IPS-15b (cell line): Measurements from ENCODE around the gene CDH12.
"Not testable (repeated sequence)": the region's sequence is repeated elsewhere in the genome, so short reads cannot be mapped to it uniquely, and the experiment has no call there.

Experiments used
- H3K27me3 ChIP-seq: one replicate; pipeline ENCODE4 v1.6.1; 2013; ENCODE audit warnings: low read length; ENCODE audit not compliant: control insufficient read depth, insufficient read depth
- H3K36me3 ChIP-seq: one replicate; pipeline ENCODE4 v1.6.1; 2013; ENCODE audit warnings: low read length; ENCODE audit not compliant: control insufficient read depth, insufficient read depth
- H3K4me1 ChIP-seq: one replicate; pipeline ENCODE4 v1.6.1; 2013; ENCODE audit warnings: mild to moderate bottlenecking, low read length; ENCODE audit not compliant: control insufficient read depth, insufficient read depth
- H3K4me3 ChIP-seq: one replicate; pipeline ENCODE4 v1.5.1; 2013; ENCODE audit warnings: low read depth, low read length
- H3K9ac ChIP-seq: one replicate; pipeline ENCODE4 v1.6.1; 2013; ENCODE audit warnings: low read depth, mild to moderate bottlenecking, low read length
- H3K9me3 ChIP-seq: one replicate; pipeline ENCODE4 v1.6.1; 2013; ENCODE audit warnings: mild to moderate bottlenecking, low read length; ENCODE audit not compliant: control insufficient read depth, insufficient read depth

CDH12 gene

DNA sequence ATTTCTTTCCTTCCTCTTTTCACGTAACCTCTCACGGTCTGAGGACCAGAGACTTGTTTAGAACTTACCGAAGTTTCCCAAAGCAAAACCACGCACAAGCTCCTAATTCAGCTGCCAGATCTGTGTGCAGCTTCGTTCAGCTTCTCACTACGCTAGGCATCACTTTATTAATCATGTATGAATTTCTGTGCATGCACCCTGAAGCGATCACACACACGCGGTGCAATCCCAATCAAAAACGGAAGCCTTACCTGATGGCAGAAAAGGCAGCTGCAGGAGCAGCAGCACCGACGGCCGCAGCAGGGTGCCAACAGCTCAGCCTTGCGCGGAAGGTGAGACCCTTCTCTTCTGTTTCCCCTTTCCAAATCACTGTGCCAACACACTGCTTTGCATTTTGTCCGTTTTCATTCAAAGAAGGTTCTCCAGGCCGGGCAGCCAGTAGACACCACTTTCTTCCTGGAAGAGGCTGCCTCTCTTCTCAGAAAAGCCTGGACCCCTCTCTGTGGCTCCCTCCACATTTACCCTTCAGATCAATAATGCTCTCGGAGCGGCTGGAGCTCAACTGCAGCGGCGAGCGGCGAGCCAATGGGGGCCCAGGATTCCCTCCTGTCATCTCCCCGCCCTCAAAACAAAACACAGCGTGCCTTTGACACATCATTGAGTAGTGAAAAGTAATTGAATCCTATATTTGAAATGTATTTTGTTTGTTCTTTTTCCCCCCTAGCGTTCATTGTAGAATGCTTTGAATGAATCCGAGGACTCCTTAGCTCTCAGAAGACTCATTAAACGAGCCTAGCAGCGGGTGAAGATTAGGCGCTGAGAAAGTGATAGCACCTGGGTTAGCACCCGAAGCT, at the start of gene CDH12:
CDH12 (minus strand) TSS at position 538 of the 854 bp plus-strand sequence.
- H3K9ac ChIP-seq, result no peak within 1 kb of the TSS
- no peaks in the 10 kb centered on the region for H3K36me3 ChIP-seq
- H3K27me3 ChIP-seq, result peaks cover 17% of the 10 kb centered on the region
- H3K4me3 ChIP-seq, result peak within 1 kb of the TSS; percentile 77
- peaks cover 3% of the 10 kb centered on the region for H3K4me1 ChIP-seq
- H3K9me3 ChIP-seq, result no peaks in the 10 kb centered on the region

DNA sequence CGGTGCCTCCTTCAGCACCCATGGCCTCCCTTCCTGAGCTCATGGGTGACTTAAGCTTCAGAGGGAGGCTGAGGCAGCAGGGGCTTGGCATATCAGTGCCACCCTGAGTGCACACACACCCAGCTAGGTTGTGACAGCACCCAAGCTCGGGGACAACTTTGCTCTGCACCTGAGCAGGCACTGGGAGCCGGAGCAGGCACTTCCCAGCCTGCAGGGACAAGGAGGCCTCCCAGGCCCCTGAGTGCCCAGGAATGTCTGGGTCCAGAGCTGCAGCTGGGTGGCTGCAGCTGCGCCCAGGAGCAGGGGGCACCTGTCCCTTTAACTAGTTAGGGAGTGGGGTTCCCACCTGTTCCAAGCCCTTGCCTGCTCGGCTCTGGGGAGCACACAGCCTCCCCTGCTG, 48.7 kb upstream of the CDH12 start:
- no peaks in the 10 kb centered on the region for H3K27me3 ChIP-seq
- H3K9ac ChIP-seq, result no peak overlapping the region
- no peak overlapping the region for H3K4me3 ChIP-seq

DNA sequence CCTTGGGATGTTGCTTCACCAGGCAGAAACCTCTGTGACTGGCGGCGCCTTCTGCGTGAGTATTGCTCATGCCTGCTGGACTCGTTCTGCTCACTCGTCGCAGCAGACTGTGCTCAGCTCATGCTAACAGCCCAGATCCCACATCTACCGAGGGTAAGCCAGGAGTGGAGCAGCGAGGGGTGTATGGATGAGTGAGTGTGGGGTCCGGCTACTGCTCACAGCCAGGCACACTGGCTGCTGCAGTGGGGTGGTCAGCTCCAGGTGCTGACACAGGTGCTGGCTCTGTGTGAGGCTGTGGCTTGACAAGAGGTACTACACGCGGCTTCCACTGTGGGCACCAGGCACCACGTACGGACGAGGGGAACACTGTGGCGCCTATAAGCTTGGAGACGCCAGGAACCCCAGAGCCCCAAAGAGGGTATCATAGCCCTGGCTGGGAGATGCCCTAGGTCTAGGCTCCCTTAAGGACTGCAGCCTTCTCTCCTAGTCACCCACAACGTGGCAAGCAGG, 47.7 kb upstream of the CDH12 start:
- H3K9ac ChIP-seq, result no peak overlapping the region
- no peaks in the 10 kb centered on the region for H3K9me3 ChIP-seq
- H3K4me3 ChIP-seq, result no peak overlapping the region
- no peaks in the 10 kb centered on the region for H3K4me1 ChIP-seq
- no peaks in the 10 kb centered on the region for H3K36me3 ChIP-seq
- H3K27me3 ChIP-seq, result no peaks in the 10 kb centered on the region

More for the DNA sequence above, 48.7 kb upstream of the CDH12 start:
- no peaks in the 10 kb centered on the region for H3K4me1 ChIP-seq
- H3K36me3 ChIP-seq, result no peaks in the 10 kb centered on the region
- H3K9me3 ChIP-seq, result no peaks in the 10 kb centered on the region

DNA sequence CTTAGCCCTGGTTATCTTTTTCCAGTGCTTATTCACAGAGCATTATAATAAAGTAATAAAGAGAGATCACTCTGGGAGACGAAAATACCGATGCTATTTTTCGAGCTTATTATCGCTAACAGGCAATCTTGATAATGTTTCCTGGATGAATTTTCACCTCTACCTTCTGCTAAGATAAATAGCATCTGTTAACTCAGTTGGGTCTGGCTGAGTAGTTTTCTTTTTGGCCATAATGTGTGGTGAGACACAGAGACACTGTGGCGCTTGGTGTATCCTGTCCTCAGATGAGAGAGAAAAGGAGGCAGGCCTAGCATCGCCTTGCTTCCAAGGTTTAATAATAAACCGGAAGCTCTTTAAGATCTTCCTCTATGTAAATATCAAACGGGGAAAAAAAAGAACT, 46.2 kb upstream of the CDH12 start:
- H3K9ac ChIP-seq, result no peak overlapping the region
- H3K4me3 ChIP-seq, result no peak overlapping the region
- H3K4me1 ChIP-seq, result no peaks in the 10 kb centered on the region
- no peaks in the 10 kb centered on the region for H3K9me3 ChIP-seq
- no peaks in the 10 kb centered on the region for H3K36me3 ChIP-seq
- H3K27me3 ChIP-seq, result no peaks in the 10 kb centered on the region

DNA sequence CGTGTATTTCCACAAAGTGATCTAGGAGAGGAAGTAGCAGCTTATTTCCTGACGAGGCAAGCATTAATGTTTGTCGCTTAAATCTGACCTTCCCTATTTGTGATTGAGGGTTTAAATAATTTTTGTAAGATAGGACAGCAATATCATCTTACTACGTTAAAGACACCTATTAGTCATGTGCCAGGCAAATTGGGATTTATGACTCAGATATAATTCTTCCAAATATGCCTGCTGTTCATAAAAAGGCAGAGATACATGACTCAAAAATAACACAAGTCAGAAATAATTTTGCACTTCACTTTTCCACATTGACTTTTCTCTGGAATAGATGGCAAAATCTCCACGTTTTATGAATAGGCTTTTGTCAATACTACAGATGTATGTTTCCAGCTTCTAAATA, 43.0 kb upstream of the CDH12 start:
- no peaks in the 10 kb centered on the region for H3K36me3 ChIP-seq
- H3K4me3 ChIP-seq, result no peak overlapping the region
- no peak overlapping the region for H3K9ac ChIP-seq

DNA sequence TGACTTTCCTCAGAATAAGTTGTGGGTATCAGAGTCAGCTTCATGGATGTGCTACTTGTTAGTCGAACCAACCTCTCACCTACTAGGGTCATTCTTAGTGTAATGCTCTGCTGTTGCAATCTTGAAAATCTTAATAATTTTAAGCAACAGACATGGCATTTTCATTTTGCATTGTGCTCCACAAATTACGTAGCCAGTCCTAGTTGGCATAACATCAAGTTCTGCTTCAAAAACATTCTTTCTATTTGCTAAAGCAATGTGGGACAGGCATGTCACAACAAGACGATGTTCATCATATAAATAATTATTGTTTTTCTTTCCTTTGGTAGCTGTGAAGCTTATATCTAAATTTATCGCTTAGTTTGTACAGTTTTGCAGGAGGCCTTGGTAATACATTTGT, 39.3 kb upstream of the CDH12 start:
- H3K9me3 ChIP-seq, result no peaks in the 10 kb centered on the region
- no peaks in the 10 kb centered on the region for H3K4me1 ChIP-seq
- no peak overlapping the region for H3K4me3 ChIP-seq
- H3K27me3 ChIP-seq, result no peaks in the 10 kb centered on the region
- no peak overlapping the region for H3K9ac ChIP-seq
- H3K36me3 ChIP-seq, result no peaks in the 10 kb centered on the region

More for the DNA sequence above, 43.0 kb upstream of the CDH12 start:
- Histone ChIP-seq H3K4me1 (no peaks in the 10 kb centered on the region), H3K9me3 (no peaks in the 10 kb centered on the region), H3K27me3 (no peaks in the 10 kb centered on the region)

DNA sequence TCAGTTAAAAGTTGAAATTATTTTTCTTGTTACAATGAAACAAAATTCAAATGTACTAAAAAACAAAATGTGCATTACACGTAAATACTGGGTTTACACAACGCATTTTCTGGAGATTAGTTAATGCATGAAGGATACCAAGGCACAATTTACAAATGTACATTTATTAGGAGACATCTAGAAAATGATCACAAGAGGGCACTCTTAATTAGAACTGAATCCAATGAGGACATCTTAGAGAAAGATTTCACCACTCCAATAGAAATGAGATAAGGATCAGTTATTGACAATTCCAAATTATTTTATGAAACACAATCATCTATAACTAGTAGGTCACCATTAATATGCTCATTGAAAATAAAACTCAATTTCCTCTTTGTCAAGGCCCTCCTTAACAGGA, 36.6 kb upstream of the CDH12 start:
- Histone ChIP-seq H3K9me3 (no peaks in the 10 kb centered on the region), H3K4me1 (no peaks in the 10 kb centered on the region), H3K36me3 (no peaks in the 10 kb centered on the region), H3K27me3 (no peaks in the 10 kb centered on the region), H3K4me3 (no peak overlapping the region), H3K9ac (no peak overlapping the region)

DNA sequence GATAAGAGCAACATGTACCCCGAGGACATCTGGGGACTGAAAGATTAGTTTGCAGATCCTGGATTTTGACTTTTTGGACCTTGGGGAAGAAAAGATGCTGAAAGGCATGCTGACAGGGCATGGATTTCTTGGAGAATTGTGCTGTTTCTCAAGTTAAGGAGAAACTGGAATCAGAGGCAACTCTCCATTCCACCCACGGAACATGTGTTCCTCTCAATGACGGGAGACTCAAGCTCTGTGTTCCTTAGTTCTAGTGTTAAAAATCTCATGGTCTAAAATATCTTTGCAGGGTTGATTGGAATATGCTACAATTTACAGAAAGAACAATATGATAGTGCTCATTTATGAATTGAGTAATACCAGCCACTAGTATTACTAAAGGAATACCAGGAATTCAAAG, 34.4 kb upstream of the CDH12 start:
- Histone ChIP-seq H3K9me3 (no peaks in the 10 kb centered on the region), H3K4me3 (no peak overlapping the region), H3K36me3 (no peaks in the 10 kb centered on the region), H3K4me1 (no peaks in the 10 kb centered on the region), H3K27me3 (no peaks in the 10 kb centered on the region), H3K9ac (no peak overlapping the region)

DNA sequence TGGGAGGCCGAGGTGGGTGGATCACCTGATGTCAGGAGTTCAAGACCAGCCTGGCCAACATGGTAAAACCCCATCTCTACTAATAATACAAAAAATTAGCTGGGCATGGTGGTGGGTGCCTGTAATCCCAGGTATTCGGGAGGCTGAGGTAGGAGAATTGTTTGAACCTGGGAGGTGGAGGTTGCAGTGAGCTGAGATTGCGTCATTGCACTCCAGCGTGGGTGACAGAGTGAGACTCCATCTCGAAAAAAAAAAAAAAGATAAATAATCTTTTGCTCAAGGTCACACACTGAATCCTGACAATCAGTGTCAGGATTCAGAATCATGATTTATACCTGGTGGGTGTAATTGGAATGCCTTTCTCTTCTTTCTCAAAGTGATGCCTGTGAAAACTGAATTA, 5.8 kb upstream of the CDH12 start:
- H3K27me3 ChIP-seq, H3K9ac ChIP-seq, H3K4me1 ChIP-seq, H3K9me3 ChIP-seq, H3K36me3 ChIP-seq, H3K4me3 ChIP-seq: not testable (repeated sequence)

DNA sequence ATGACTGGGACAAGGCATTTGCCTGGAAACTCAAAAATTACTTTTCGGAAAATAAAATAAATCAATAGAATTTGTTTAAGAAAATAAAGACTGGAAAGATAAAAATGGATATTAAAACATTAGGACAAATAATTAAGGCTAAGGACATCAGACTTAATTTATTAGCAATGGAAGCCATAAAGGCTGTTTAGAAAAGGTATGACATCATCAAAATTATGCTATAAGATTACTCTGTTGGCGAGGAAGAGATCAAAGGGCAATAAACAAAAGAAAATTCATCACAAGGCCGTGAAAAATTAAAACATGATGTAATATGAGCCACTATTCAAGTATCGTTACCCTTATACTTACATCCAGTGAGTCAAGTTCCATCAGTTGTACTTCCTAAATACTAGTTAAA, 2.7 kb upstream of the CDH12 start:
- Histone ChIP-seq H3K27me3 (peaks cover 17% of the 10 kb centered on the region), H3K36me3 (no peaks in the 10 kb centered on the region), H3K4me1 (peaks cover 3% of the 10 kb centered on the region)

DNA sequence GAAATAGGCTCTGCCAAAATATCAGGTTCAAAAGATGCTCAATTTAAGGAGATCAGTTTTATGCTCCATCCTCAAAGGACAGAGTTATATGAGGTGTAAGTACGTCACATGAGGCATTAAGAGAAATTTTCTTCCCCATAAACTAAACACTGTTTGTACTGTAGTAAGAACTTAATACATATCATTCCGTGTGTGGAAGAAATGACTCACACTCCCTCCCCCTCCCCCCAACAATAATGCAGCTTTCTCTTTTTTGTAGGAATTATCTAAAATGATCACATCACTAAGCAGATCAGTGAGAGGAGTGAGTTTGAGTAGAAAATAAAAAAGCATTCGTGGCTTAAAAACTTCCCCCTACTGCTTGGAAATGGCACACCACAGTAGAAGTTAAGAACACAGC, 2.2 kb downstream of the CDH12 start:
- Histone ChIP-seq H3K4me3 (no peak overlapping the region), H3K9ac (no peak overlapping the region), H3K9me3 (no peaks in the 10 kb centered on the region), H3K4me1 (peaks cover 3% of the 10 kb centered on the region), H3K27me3 (peaks cover 17% of the 10 kb centered on the region), H3K36me3 (no peaks in the 10 kb centered on the region)

More for the DNA sequence above, 2.7 kb upstream of the CDH12 start:
- H3K9ac ChIP-seq, result no peak overlapping the region
- no peaks in the 10 kb centered on the region for H3K9me3 ChIP-seq
- no peak overlapping the region for H3K4me3 ChIP-seq

DNA sequence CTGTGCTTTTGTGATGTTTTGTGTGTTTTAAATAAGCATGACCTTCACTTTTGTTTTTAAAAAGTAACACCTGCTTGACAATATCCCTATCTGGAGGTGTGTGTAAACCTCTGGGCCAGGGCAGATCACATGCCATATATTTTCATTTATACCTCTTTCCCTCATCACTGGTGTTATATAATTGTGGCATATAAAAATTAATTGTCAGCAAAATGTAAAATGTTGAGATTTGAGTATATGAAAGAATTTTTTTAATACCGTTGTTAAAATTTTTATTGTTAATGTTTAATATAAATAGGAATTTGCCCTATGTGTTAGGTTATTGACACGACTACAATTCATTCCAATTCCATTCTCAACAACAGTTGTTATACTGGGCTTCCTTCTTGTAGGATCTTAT, 6.5 kb downstream of the CDH12 start:
- Histone ChIP-seq H3K4me3 (no peak overlapping the region), H3K36me3 (no peaks in the 10 kb centered on the region), H3K9ac (no peak overlapping the region), H3K9me3 (no peaks in the 10 kb centered on the region), H3K27me3 (peaks cover 4% of the 10 kb centered on the region), H3K4me1 (no peaks in the 10 kb centered on the region)
